Subcutaneous adipose tissue (tissue), 4 donors: ENCODE data around the gene APP. TPM values are rescaled to one million over a fixed set of nuclear protein-coding genes. Genes with fewer than 3 reads are reported as not detected.

Experiments
- CTCF ChIP-seq: fragments of 450-650 bp; IDR thresholded peaks from one replicate; pipeline ENCODE4 v1.5.1; 2016; ENCODE audit warnings: low read depth, mild to moderate bottlenecking, control low read depth, antibody characterized with exemption, moderate library complexity
- total RNA-seq, 4 donors: library from RNA; depleted of rRNA; stranded (reverse); fragments of >200 nt; gene quantifications; one replicate each; pipeline ENCODE4 v1.1.0, GENCODE V29; 2016

The APP gene
- total RNA-seq, 4 donors from 2014 or later = 210 to 257 (median 218) TPM

DNA sequence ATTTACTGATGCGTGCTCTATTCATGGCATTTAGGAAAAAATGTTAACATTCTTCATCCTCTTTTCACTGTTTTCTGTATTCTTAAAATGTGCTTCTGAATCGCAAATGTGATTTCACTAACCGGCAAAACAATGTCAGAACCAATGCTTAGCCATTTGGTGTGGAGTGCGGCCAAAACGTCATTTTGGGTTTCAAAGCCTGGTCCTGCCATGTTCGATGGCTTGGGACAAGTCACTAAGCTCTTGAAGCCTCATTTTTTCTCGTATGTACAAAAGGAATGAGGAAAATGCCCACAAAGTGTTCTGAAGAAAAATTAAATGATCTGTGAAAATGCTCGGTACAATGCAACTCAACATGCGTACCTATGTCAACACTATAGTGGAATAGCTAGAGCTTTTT, 175.3 kb downstream of the APP start:
- no peak for TF ChIP-seq CTCF

DNA sequence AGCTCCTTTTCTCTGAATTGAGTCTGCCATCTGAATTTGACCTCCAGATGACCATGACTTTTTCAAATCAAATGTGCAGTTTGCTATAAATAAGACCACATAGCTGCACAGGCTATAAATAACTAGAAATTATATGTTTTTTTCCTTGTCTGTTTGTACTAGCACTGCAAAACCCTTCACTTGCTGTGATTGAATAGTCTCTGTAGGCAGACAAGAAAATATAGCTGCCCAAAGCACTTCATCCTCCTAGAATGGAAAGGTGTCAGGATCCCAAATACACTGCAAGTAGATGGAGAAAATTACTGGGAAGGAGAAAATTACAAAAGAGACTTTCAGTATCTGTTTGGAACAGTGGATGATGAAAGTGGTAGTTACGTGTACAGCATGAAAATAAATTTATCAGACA, 175.8 kb downstream of the APP start:
- TF ChIP-seq CTCF = no peak

DNA sequence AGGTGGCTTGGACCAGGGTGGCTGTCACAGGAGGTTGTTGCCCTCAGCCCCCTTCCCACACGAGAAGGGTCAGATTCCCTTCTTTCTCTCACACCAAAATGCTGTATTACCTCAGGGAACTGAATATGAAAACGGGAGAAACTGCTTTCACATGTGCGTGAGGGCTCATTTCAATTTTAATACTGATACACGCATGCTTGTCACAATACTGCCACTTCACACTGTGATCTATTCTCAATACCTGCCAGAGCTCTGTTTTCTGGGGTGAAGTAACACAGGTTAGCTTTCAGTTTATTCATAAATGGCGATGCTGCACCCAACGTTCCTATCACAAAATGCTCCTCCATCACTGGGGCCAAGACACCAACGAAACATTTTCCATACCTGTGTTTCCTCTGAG, 181.8 kb downstream of the APP start:
- TF ChIP-seq CTCF = no peak

- TF ChIP-seq CTCF = no peak
These were observed 183.0 kb downstream of the APP start for GRCh38 chr21:25987531-25987930.

GRCh38 chr21:25986928-25987327, 183.6 kb downstream of the APP start:
- no peak for TF ChIP-seq CTCF

GRCh38 chr21:25985990-25986389, 184.6 kb downstream of the APP start:
- no peak for TF ChIP-seq CTCF

- TF ChIP-seq CTCF = no peak
These were observed 186.0 kb downstream of the APP start for GRCh38 chr21:25984538-25984937.
